HepG2 (cell line): Measurements from ENCODE around the gene PTPRO. TPM values are rescaled to one million over a fixed set of nuclear protein-coding genes. Genes with fewer than 3 reads are reported as not detected.

Experiments
- ATAC-seq: fragments of 200-7000 bp; cut with Tn5 transposase; 3 replicates; pipeline ENCODE4 v1.9.1; 2020; ENCODE audit warnings: mild to moderate bottlenecking, moderate library complexity
- BruUV-seq: library from RNA; stranded (reverse); fragments of 400-500 nt; replicated peaks from 2 replicates; lab custom pipeline; 2021; lab: Mats Ljungman, UMichigan
- CTCF ChIA-PET: fragments of 300-600 bp; formaldehyde crosslinking; extraction: SDS; loops from one replicate; lab custom pipeline; 2021; ENCODE audit warnings: low total read pairs, inconsistent platforms, low intra/inter-chr PET ratio; lab: Yijun Ruan, JAX
- POLR2A ChIA-PET: fragments of 350-600 bp; sonication (Branson Sonifier 250); formaldehyde crosslinking; loops from one replicate; lab custom pipeline; 2020; ENCODE audit warnings: antibody characterized with exemption, inconsistent platforms; lab: Yijun Ruan, JAX
- DNase-seq: peaks from one replicate; pipeline ENCODE4 v3.0.0-alpha.2; 2015; ENCODE audit warnings: low spot score
- FAIRE-seq: peaks from 3 replicates; lab custom pipeline; 2011; peaks lifted over from hg19 to GRCh38; lab: Jason Lieb, UNC
- H2AFZ ChIP-seq: one replicate; pipeline ENCODE4 v1.6.1; 2011; ENCODE audit warnings: low read length, inconsistent platforms
- H3K27ac ChIP-seq: fragments of 300-600 bp; 3 replicates; pipeline ENCODE4 v1.8.0; 2011; ENCODE audit warnings: mixed run types, mild to moderate bottlenecking, mixed read lengths, low read length, inconsistent platforms; ENCODE audit not compliant: insufficient read depth; ENCODE audit errors: extremely low read length
- H3K27me3 ChIP-seq, 2 experiments: fragments of 200-600 bp in 1 of 2; 2 replicates in 1 of 2; 3 replicates in 1 of 2; pipeline versions ENCODE4 v1.6.0 to v1.8.0; 2011; ENCODE audit warnings: low read length in 2 of 2, mild to moderate bottlenecking in 2 of 2, moderate library complexity in 2 of 2, inconsistent platforms in 1 of 2; ENCODE audit not compliant: insufficient read depth in 2 of 2, control insufficient read depth in 1 of 2
- H3K36me3 ChIP-seq, 2 experiments: fragments of 200-600 bp in 1 of 2; replicated peaks in 1 of 2; 2 replicates in 1 of 2; 3 replicates in 1 of 2; pipeline versions ENCODE4 v1.5.1 to v1.8.0; 2011; ENCODE audit warnings: low read length in 2 of 2, inconsistent platforms in 1 of 2; ENCODE audit not compliant: insufficient read depth in 2 of 2, control insufficient read depth in 1 of 2
- H3K4me1 ChIP-seq: 2 replicates; pipeline ENCODE4 v1.5.1; 2012; ENCODE audit warnings: low read length, inconsistent platforms; ENCODE audit not compliant: insufficient read depth
- H3K4me2 ChIP-seq: 2 replicates; pipeline ENCODE4 v1.6.0; 2011; ENCODE audit warnings: low read depth, low read length, inconsistent platforms
- H3K4me3 ChIP-seq, 3 experiments: fragments of 200-600 bp in 1 of 3; sonication (generic), shearing (Covaris generic) in 1 of 3; replicated peaks in 1 of 3; 2 replicates each; pipeline ENCODE4 v1.5.1; 2011 to 2016; ENCODE audit warnings: low read length in 3 of 3, inconsistent platforms in 2 of 3, low read depth in 2 of 3, mild to moderate bottlenecking in 2 of 3, control low read depth in 1 of 3, mixed read lengths in 1 of 3; ENCODE audit not compliant: insufficient read depth in 1 of 3
- H3K79me2 ChIP-seq: one replicate; pipeline ENCODE4 v1.6.1; 2011; ENCODE audit warnings: low read length, inconsistent platforms; ENCODE audit not compliant: insufficient read depth
- H3K9ac ChIP-seq: 2 replicates; pipeline ENCODE4 v1.6.0; 2011; ENCODE audit warnings: mild to moderate bottlenecking, low read depth, low read length, inconsistent platforms; ENCODE audit not compliant: insufficient read depth
- H3K9me3 ChIP-seq: 2 replicates; pipeline ENCODE4 v1.5.1; 2012; ENCODE audit warnings: mild to moderate bottlenecking, low read length
- H4K20me1 ChIP-seq: 2 replicates; pipeline ENCODE4 v1.6.0; 2011; ENCODE audit warnings: inconsistent platforms, mild to moderate bottlenecking, low read length, moderate library complexity; ENCODE audit not compliant: insufficient read depth
- ATF5 ChIP-seq: sonication (generic); formaldehyde crosslinking; IDR thresholded peaks from 2 replicates; pipeline ENCODE4 v1.4.0; 2020; ENCODE audit warnings: mild to moderate bottlenecking, low read depth, missing genetic modification reagents
- EHMT2 ChIP-seq: fragments of 200-600 bp; sonication (generic); IDR thresholded peaks from 2 replicates; pipeline ENCODE4 v1.7.0; 2017; ENCODE audit warnings: antibody characterized with exemption, low read depth, low read length, borderline replicate concordance
- SMC3 ChIP-seq: IDR thresholded peaks from 2 replicates; pipeline ENCODE4 v1.6.1; 2011; ENCODE audit warnings: low read length, improper control_type of control experiment
- WIZ ChIP-seq: sonication (generic); formaldehyde crosslinking; IDR thresholded peaks from 2 replicates; pipeline ENCODE4 v1.5.1; 2020; ENCODE audit warnings: mild to moderate bottlenecking, missing genetic modification reagents
- ZBTB38 ChIP-seq: sonication (generic); formaldehyde crosslinking; IDR thresholded peaks from 2 replicates; pipeline ENCODE4 v1.5.1; 2020; ENCODE audit warnings: mild to moderate bottlenecking, missing genetic modification reagents
- ZNF607 ChIP-seq: sonication (generic); formaldehyde crosslinking; IDR thresholded peaks from 2 replicates; pipeline ENCODE4 v1.5.1; 2020; ENCODE audit warnings: missing genetic modification reagents, mild to moderate bottlenecking, borderline replicate concordance
- in situ Hi-C: cut with HindIII; loops from 2 replicates; pipeline ENCODE4 v1.10.0; 2017; ENCODE audit warnings: low pct_unique_long_range_greater_than_20kb; ENCODE audit not compliant: extremely low pct_ligation_motif_present
- intact Hi-C: fragments of 100-400 bp; cut with micrococcal nuclease; formaldehyde crosslinking; loops from one replicate; pipeline ENCODE4 v1.10.0; 2022; ENCODE audit not compliant: unreplicated experiment
- polyA plus RNA-seq, 8 experiments: library from polyadenylated mRNA; depleted of rRNA in 3 of 8; stranded (reverse) in 7 of 8; unstranded in 1 of 8; fragments of >200 nt; fragmentation: Illumina TruSeq in 4 of 8; extraction: Trizol in 4 of 8; gene quantifications; 2 replicates each; pipeline versions ENCODE4 v1.2.1 to v1.2.3, GENCODE V29; 2011 to 2016; ENCODE audit warnings: low read depth in 4 of 8, missing spikeins in 1 of 8, mixed read lengths in 1 of 8; ENCODE audit not compliant: insufficient read depth in 1 of 8
- total RNA-seq, 5 experiments: library from RNA; depleted of rRNA; stranded (reverse); fragments of >200 nt; fragmentation: Illumina TruSeq; extraction: Trizol; gene quantifications; 2 replicates each; pipeline ENCODE4 v1.2.3, GENCODE V29; 2016; ENCODE audit warnings: low read depth in 1 of 5
- TF ChIP-seq, protein P1 (sequence below): sonication (generic); formaldehyde crosslinking; IDR thresholded peaks from 2 replicates; pipeline ENCODE4 v1.5.1; 2020; ENCODE audit warnings: mild to moderate bottlenecking, missing genetic modification reagents

PTPRO gene
- total and polyA plus RNA-seq, 2 of the 13 experiments (the other 11 are each of a cell fraction or from before 2014, with no cell fraction given) = 0.04 TPM; not detected in 1

DNA sequence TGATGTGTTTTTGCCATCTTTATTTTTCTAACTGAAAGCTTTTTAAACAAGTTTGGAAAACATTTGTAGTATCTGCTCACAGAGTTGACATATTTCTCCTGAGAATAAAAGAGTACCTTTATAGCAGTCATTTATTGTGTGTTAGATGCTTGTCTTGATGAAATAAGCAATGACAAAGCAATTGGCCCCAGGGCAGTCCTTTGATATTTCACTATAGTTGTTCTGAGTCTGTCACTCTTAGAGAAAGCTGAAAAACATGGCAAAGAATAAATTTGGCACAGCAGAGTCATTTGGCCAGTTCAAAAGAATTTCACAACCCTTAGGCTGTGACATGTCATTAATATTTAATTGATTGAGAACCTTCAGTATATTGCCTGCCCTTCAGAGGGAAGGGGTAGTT is 166.2 kb downstream of the PTPRO start:
- no peaks in the 10 kb centered on the region for H3K4me1 ChIP-seq
- no TSS peak for BruUV-seq
- FAIRE-seq = no peak
- no peaks in the 10 kb centered on the region for H3K9me3 ChIP-seq
- H3K4me2 ChIP-seq = no peak overlapping the region
- no peak for TF ChIP-seq ATF5 (CRISPR knock-in tag)
- TF ChIP-seq ZBTB38 (CRISPR knock-in tag) = no peak
- no peak for TF ChIP-seq SMC3
- no peak for TF ChIP-seq WIZ (CRISPR knock-in tag)
- no peak for TF ChIP-seq ZNF607
- TF ChIP-seq, protein P1, sequence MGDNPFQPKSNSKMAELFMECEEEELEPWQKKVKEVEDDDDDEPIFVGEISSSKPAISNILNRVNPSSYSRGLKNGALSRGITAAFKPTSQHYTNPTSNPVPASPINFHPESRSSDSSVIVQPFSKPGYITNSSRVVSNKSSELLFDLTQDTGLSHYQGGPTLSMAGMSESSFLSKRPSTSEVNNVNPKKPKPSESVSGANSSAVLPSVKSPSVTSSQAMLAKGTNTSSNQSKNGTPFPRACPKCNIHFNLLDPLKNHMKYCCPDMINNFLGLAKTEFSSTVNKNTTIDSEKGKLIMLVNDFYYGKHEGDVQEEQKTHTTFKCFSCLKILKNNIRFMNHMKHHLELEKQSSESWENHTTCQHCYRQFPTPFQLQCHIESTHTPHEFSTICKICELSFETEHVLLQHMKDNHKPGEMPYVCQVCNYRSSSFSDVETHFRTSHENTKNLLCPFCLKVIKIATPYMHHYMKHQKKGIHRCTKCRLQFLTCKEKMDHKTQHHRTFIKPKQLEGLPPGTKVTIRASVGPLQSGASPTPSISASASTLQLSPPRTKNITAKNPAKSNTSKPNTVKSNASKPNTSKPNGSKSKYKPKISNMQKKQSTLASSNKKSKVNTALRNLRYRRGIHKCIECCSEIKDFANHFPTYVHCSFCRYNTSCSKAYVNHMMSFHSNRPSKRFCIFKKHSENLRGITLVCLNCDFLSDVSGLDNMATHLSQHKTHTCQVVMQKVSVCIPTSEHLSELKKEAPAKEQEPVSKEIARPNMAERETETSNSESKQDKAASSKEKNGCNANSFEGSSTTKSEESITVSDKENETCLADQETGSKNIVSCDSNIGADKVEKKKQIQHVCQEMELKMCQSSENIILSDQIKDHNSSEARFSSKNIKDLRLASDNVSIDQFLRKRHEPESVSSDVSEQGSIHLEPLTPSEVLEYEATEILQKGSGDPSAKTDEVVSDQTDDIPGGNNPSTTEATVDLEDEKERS (CRISPR knock-in tag) = no peak
- TF ChIP-seq EHMT2 = no peak
- H3K79me2 ChIP-seq = no peaks in the 10 kb centered on the region
- no peak for ATAC-seq
- ChIA-PET POLR2A (no interaction called here), CTCF (no interaction called here)
- H3K36me3 ChIP-seq = no peaks in the 10 kb centered on the region
- DNase-seq = no peak
- H2AFZ ChIP-seq = no peak overlapping the region
- no peak overlapping the region for H3K4me3 ChIP-seq
- H4K20me1 ChIP-seq = no peaks in the 10 kb centered on the region
- no peak overlapping the region for H3K27ac ChIP-seq
- in situ Hi-C loops = no loop called here
- H3K9ac ChIP-seq = no peak overlapping the region
- H3K27me3 ChIP-seq = no peaks in the 10 kb centered on the region; a peak in 1 of 5 replicates
- intact Hi-C loops = no loop called here
